Body of pancreas (tissue), 4 donors: ENCODE data around the gene UGT2A3. TPM values are rescaled to one million over a fixed set of nuclear protein-coding genes. Genes with fewer than 3 reads are reported as not detected.

Experiments
- ATAC-seq: fragments of 150-250 bp; one replicate; pipeline ENCODE4 v1.9.1; 2016
- DNase-seq, 4 donors: peaks; one replicate each; pipeline ENCODE4 v3.0.0-alpha.2; 2019
- H3K27ac ChIP-seq, 4 donors: fragments of 200-600 bp; sonication (generic); 1 replicate in 3 of 4; 2 replicates in 1 of 4; pipeline versions ENCODE4 v1.5.1 to v1.6.1; 2016 to 2019; ENCODE audit warnings: mild to moderate bottlenecking in 1 of 4, mixed read lengths in 1 of 4, moderate library complexity in 1 of 4
- H3K27me3 ChIP-seq, 2 donors: fragments of 200-600 bp; sonication (generic); one replicate each; pipeline ENCODE4 v1.6.0; 2016; ENCODE audit warnings: mild to moderate bottlenecking in 1 of 2
- H3K36me3 ChIP-seq, 2 donors: fragments of 200-600 bp; sonication (generic); replicated peaks in 1 of 2; 2 replicates each; pipeline ENCODE4 v1.5.1; 2016; ENCODE audit warnings: low read depth in 2 of 2; ENCODE audit not compliant: insufficient read depth in 1 of 2
- H3K4me1 ChIP-seq: fragments of 200-600 bp; sonication (generic); one replicate; pipeline ENCODE4 v1.6.0; 2016
- H3K4me3 ChIP-seq, 2 donors: fragments of 200-600 bp; sonication (generic); 1 replicate in 1 of 2; 2 replicates in 1 of 2; pipeline ENCODE4 v1.5.1; 2016 to 2019
- H3K9me3 ChIP-seq, 3 donors: fragments of 200-600 bp; sonication (generic); 1 replicate in 2 of 3; 2 replicates in 1 of 3; pipeline ENCODE4 v1.5.1; 2016
- CTCF ChIP-seq, 7 experiments: fragments of 450-650 bp in 4 of 7; fragments of 200-600 bp in 3 of 7; sonication (generic) in 3 of 7; IDR thresholded peaks; one replicate each; pipeline ENCODE4 v1.5.1; 2016 to 2019; ENCODE audit warnings: antibody characterized with exemption in 7 of 7
- POLR2A ChIP-seq, 3 donors: fragments of 450-650 bp; IDR thresholded peaks; one replicate each; pipeline ENCODE4 v1.6.1; 2016; ENCODE audit warnings: antibody characterized with exemption in 3 of 3, mild to moderate bottlenecking in 2 of 3
- WGBS, 2 donors: methylation state at CpG; one replicate each; pipeline ENCODE4 v1.1.5; 2017; 5-methylcytosine and 5-hydroxymethylcytosine counted together
- intact Hi-C: fragments of 100-400 bp; cut with DNase I; formaldehyde crosslinking; loops from one replicate; pipeline ENCODE4 v1.15.1; 2023
- total RNA-seq, 2 donors: library from RNA; depleted of rRNA; stranded (reverse); fragments of >200 nt; gene quantifications; one replicate each; pipeline ENCODE4 v1.1.0, GENCODE V29; 2016

UGT2A3 gene
- total RNA-seq, 2 donors from 2014 or later = 35.9 to 39.4 TPM

- DNase-seq (peak in 1 of 4 donors; percentile 8), ATAC-seq (no peak)
- peak overlapping the region in 3 of 4 donors; percentile 35 to 90 (median 61) for H3K27ac ChIP-seq
- intact Hi-C loops = no loop called here
- WGBS, 2 donors = 31 to 46% methylated on average over 3 of the region's 3 CpGs
- no peaks in the 10 kb centered on the region for H3K9me3 ChIP-seq
- no peak for TF ChIP-seq CTCF (IDR thresholded peaks at IDR 0.05)
- no peak for TF ChIP-seq POLR2A (IDR thresholded peaks at IDR 0.05)
- peaks cover 31% of the 10 kb centered on the region for H3K4me1 ChIP-seq
- no peak overlapping the region for H3K4me3 ChIP-seq
- no peaks in the 10 kb centered on the region for H3K27me3 ChIP-seq
- no peaks in the 10 kb centered on the region for H3K36me3 ChIP-seq
These were observed 2.5 kb upstream of the UGT2A3 start for GRCh38 chr4:68954126-68954525.

- DNase-seq = no peak
- 19 to 31% methylated on average over 2 of the region's 2 CpGs for WGBS, 2 donors
- H3K9me3 ChIP-seq = no peaks in the 10 kb centered on the region
- TF ChIP-seq CTCF (IDR thresholded peaks at IDR 0.05) = no peak
- no peaks in the 10 kb centered on the region for H3K27me3 ChIP-seq
- H3K36me3 ChIP-seq = no peaks in the 10 kb centered on the region
- H3K27ac ChIP-seq = peak overlapping the region in 3 of 4 donors; percentile 61 to 90 (median 82)
- no peak overlapping the region for H3K4me3 ChIP-seq
- no peak for ATAC-seq
- intact Hi-C loops = no loop called here
- H3K4me1 ChIP-seq = peaks cover 31% of the 10 kb centered on the region
These were observed 1.5 kb upstream of the UGT2A3 start for GRCh38 chr4:68953056-68953596.

- Histone ChIP-seq H3K36me3 (no peaks in the 10 kb centered on the region), H3K27me3 (no peaks in the 10 kb centered on the region), H3K4me3 (no peak overlapping the region), H3K9me3 (no peaks in the 10 kb centered on the region), H3K4me1 (peaks cover 31% of the 10 kb centered on the region), H3K27ac (peak overlapping the region; percentile 78 to 90 (median 82))
- peak; percentile 8 for ATAC-seq
- 27 to 33% methylated on average over 2 of the region's 2 CpGs for WGBS, 2 donors
- intact Hi-C loops = no loop called here
- no peak for DNase-seq
- no peak for TF ChIP-seq POLR2A (IDR thresholded peaks at IDR 0.05)
- no peak for TF ChIP-seq CTCF (IDR thresholded peaks at IDR 0.05)
These were observed 392 bp upstream of the UGT2A3 start for GRCh38 chr4:68951806-68952585.

- Histone ChIP-seq H3K27me3 (no peaks in the 10 kb centered on the region), H3K27ac (peak overlapping the region in 3 of 4 donors; percentile 36 to 90 (median 51)), H3K4me3 (peak overlapping the region in 1 of 2 donors; percentile 21), H3K36me3 (no peaks in the 10 kb centered on the region), H3K4me1 (peaks cover 31% of the 10 kb centered on the region), H3K9me3 (no peaks in the 10 kb centered on the region)
- TF ChIP-seq POLR2A (IDR thresholded peaks at IDR 0.05) (peak in 1 of 3 donors; percentile 19), CTCF (IDR thresholded peaks at IDR 0.05) (no peak)
- intact Hi-C loops = no loop called here
- no peak for DNase-seq
- WGBS, 2 donors = 31 to 56% methylated on average over 2 of the region's 2 CpGs
- ATAC-seq = no peak
These were observed 1.6 kb downstream of the UGT2A3 start for GRCh38 chr4:68950033-68950432.
